SH-SY5Y (cell line): ENCODE data around the gene PGLYRP2.

Experiments used
- GATA2 ChIP-seq: IDR thresholded peaks from 2 replicates; pipeline ENCODE4 v1.6.1; 2011; ENCODE audit warnings: mild to moderate bottlenecking, low read depth, low read length
- GATA3 ChIP-seq: IDR thresholded peaks from 2 replicates; pipeline ENCODE4 v1.6.1; 2011; ENCODE audit warnings: low read depth, mild to moderate bottlenecking, low read length, moderate library complexity

GRCh38 chr19:15479391-15480345 is at the start of gene PGLYRP2:
- TF ChIP-seq GATA2, result no peak
- TF ChIP-seq GATA3, result no peak
